Esophagus squamous epithelium (tissue), 5 donors: ENCODE measurements around the gene PYGM. TPM values are rescaled to one million over a fixed set of nuclear protein-coding genes. Genes with fewer than 3 reads are reported as not detected.
"Not testable (repeated sequence)": the region's sequence is repeated elsewhere in the genome, so short reads cannot be mapped to it uniquely, and the experiment has no call there.

Experiments
- DNase-seq: peaks from one replicate; lab custom pipeline; 2025; lab: John Stamatoyannopoulos, UW
- H3K27ac ChIP-seq, 4 donors: fragments of 200-600 bp; sonication (generic); one replicate each; pipeline ENCODE4 v1.5.1; 2016 to 2019; ENCODE audit warnings: mild to moderate bottlenecking in 1 of 4
- H3K27me3 ChIP-seq, 4 donors: fragments of 200-600 bp; sonication (generic); 1 replicate in 3 of 4; 2 replicates in 1 of 4; pipeline versions ENCODE4 v1.5.1 to v1.6.0; 2017 to 2021; ENCODE audit warnings: antibody characterized with exemption in 1 of 4
- H3K36me3 ChIP-seq, 3 donors: fragments of 200-600 bp; sonication (generic); one replicate each; pipeline ENCODE4 v1.5.1; 2016 to 2019
- H3K4me1 ChIP-seq, 3 donors: fragments of 200-600 bp; sonication (generic); one replicate each; pipeline ENCODE4 v1.5.1; 2017 to 2019
- H3K4me3 ChIP-seq, 4 donors: fragments of 200-600 bp; sonication (generic); 1 replicate in 3 of 4; 2 replicates in 1 of 4; pipeline ENCODE4 v1.5.1; 2016 to 2019; ENCODE audit warnings: mild to moderate bottlenecking in 2 of 4, moderate library complexity in 1 of 4
- H3K9me3 ChIP-seq, 3 donors: fragments of 200-600 bp; sonication (generic); one replicate each; pipeline ENCODE4 v1.5.1; 2016 to 2019
- CTCF ChIP-seq, 6 experiments: fragments of 450-650 bp in 4 of 6; fragments of 200-600 bp in 2 of 6; sonication (generic) in 2 of 6; IDR thresholded peaks; one replicate each; pipeline ENCODE4 v1.5.1; 2016 to 2019; ENCODE audit warnings: antibody characterized with exemption in 6 of 6, mild to moderate bottlenecking in 4 of 6, moderate library complexity in 4 of 6
- POLR2A ChIP-seq, 4 donors: fragments of 450-650 bp; IDR thresholded peaks; one replicate each; pipeline ENCODE4 v1.6.1; 2017; ENCODE audit warnings: antibody characterized with exemption in 4 of 4, mild to moderate bottlenecking in 4 of 4, moderate library complexity in 3 of 4
- WGBS, 2 donors: methylation state at CpG; one replicate each; pipeline ENCODE4 v1.1.5; 2018; 5-methylcytosine and 5-hydroxymethylcytosine counted together
- intact Hi-C: fragments of 100-400 bp; cut with DNase I; formaldehyde crosslinking; loops from one replicate; pipeline ENCODE4 v1.15.0; 2022
- total RNA-seq, 4 donors: library from RNA; depleted of rRNA; stranded (reverse); fragments of >200 nt; gene quantifications; one replicate each; pipeline ENCODE4 v1.1.0, GENCODE V29; 2016
- donor health status: DM: yes; HTN: yes; CAD: no.

Gene PYGM
- total RNA-seq, 4 donors from 2014 or later: 0.27 to 0.95 (median 0.39) TPM

GRCh38 chr11:64711138-64711955, 48.4 kb downstream of the PYGM start:
- no peak for DNase-seq
- Histone ChIP-seq H3K4me3 (no peak overlapping the region), H3K27ac (no peak overlapping the region), H3K27me3 (peaks cover 14 to 100% (median 29%) of the 10 kb centered on the region in 4 donors), H3K4me1 (peaks cover 4 to 28% (median 19%) of the 10 kb centered on the region in 3 donors), H3K36me3 (no peaks in the 10 kb centered on the region), H3K9me3 (no peaks in the 10 kb centered on the region)
- WGBS, 2 donors: 37 to 38% methylated on average over 22 to 27 of the region's 46 CpGs
- TF ChIP-seq POLR2A (IDR thresholded peaks at IDR 0.05) (no peak), CTCF (IDR thresholded peaks at IDR 0.05) (no peak)
- intact Hi-C loops: no loop called here

DNA sequence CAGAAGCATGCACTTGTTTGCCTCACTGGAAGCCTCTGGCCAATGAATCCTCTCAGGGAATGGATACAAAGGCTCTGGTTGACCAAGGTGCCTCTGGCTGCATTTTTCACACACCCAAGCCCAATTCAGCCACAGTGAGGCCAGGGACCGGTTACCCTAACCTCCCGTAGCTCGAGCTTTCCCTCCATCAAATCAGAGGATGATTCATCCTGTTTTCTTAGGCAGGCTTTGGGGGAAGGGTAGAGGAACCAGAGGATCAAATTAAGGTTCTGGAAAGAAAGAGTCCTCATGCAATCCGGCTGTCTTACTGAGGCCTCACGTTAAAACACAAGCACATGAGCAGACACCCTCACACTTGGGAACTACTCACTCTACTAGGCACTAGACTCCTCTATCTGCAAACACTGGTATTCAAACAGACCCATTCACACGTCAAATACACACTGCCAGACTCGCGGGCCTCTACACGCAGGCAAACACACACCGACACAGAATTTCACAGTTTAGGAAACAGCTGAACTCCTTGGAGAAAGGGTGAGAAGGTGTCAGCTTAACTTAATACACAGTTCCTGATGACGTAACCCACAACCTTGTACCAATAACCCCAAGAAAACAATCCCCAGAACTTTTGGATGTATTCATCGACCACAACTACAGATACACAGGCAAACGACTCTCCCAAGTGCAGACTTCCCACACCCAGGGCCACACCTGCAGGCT, 49.2 kb downstream of the PYGM start:
- 28 to 39% methylated on average over 13 of the region's 13 CpGs for WGBS, 2 donors
- no peaks in the 10 kb centered on the region for H3K9me3 ChIP-seq

DNA sequence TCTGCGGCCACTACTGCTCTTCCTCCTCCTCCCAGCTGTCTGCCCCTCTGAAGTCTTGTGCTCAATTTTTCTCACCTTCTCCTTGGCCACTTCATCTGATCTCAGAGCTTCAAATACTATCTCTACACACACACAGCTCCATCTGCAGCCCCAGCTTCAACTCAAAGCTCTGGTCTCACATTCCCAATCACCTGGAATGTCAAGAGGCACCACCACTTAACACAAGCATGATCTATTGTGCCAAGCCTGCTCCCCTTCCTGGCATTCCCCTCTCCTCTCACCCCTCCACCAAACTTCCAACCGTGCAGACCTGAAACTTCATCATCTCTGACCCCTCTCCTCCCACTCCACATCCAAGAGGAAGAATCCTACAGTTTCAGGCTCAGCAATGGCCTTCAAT, 54.3 kb downstream of the PYGM start:
- no peak for TF ChIP-seq POLR2A (IDR thresholded peaks at IDR 0.05)
- no peak overlapping the region for H3K4me3 ChIP-seq
- H3K4me1 ChIP-seq: no peaks in the 10 kb centered on the region
- DNase-seq: no peak
- H3K9me3 ChIP-seq: no peaks in the 10 kb centered on the region
- H3K27me3 ChIP-seq: peaks cover 0 to 85% (median 0%) of the 10 kb centered on the region in 4 donors
- H3K27ac ChIP-seq: no peak overlapping the region
- H3K36me3 ChIP-seq: no peaks in the 10 kb centered on the region
- WGBS, 2 donors: 37 to 51% methylated on average over 2 of the region's 2 CpGs
- intact Hi-C loops: no loop called here

More for the DNA sequence above, 49.2 kb downstream of the PYGM start:
- DNase-seq: no peak
- Histone ChIP-seq H3K27ac (no peak overlapping the region), H3K4me3 (no peak overlapping the region), H3K27me3 (peaks cover 14 to 95% (median 26%) of the 10 kb centered on the region in 4 donors), H3K36me3 (no peaks in the 10 kb centered on the region), H3K4me1 (peaks cover 4 to 28% (median 19%) of the 10 kb centered on the region in 3 donors)
- TF ChIP-seq CTCF (IDR thresholded peaks at IDR 0.05) (no peak), POLR2A (IDR thresholded peaks at IDR 0.05) (no peak)
- intact Hi-C loops: no loop called here

GRCh38 chr11:64703048-64703447, 56.7 kb downstream of the PYGM start:
- intact Hi-C loops: no loop called here
- H3K9me3 ChIP-seq: no peaks in the 10 kb centered on the region
- 83 to 84% methylated on average over 2 of the region's 2 CpGs for WGBS, 2 donors

GRCh38 chr11:64701956-64702355, 57.8 kb downstream of the PYGM start:
- H3K27ac ChIP-seq, H3K9me3 ChIP-seq, H3K4me1 ChIP-seq, DNase-seq, H3K4me3 ChIP-seq, intact Hi-C loops, H3K36me3 ChIP-seq: not testable (repeated sequence)
- no CpG with 5 or more reads among the region's 29 CpGs for WGBS, 2 donors
- H3K27me3 ChIP-seq: peaks cover 0 to 65% (median 0%) of the 10 kb centered on the region in 4 donors

More at GRCh38 chr11:64703048-64703447, 56.7 kb downstream of the PYGM start:
- peaks cover 0 to 68% (median 0%) of the 10 kb centered on the region in 4 donors for H3K27me3 ChIP-seq
- no peak overlapping the region for H3K27ac ChIP-seq
- DNase-seq: no peak
- no peaks in the 10 kb centered on the region for H3K36me3 ChIP-seq
- TF ChIP-seq CTCF (IDR thresholded peaks at IDR 0.05) (no peak), POLR2A (IDR thresholded peaks at IDR 0.05) (no peak)
- H3K4me3 ChIP-seq: no peak overlapping the region
- H3K4me1 ChIP-seq: no peaks in the 10 kb centered on the region

- no peak for DNase-seq
- TF ChIP-seq POLR2A (IDR thresholded peaks at IDR 0.05) (no peak), CTCF (IDR thresholded peaks at IDR 0.05) (no peak)
- Histone ChIP-seq H3K4me1 (no peaks in the 10 kb centered on the region), H3K27ac (no peak overlapping the region), H3K27me3 (peaks cover 0 to 68% (median 0%) of the 10 kb centered on the region in 4 donors), H3K4me3 (no peak overlapping the region), H3K9me3 (no peaks in the 10 kb centered on the region), H3K36me3 (no peaks in the 10 kb centered on the region)
- intact Hi-C loops: no loop called here
- WGBS, 2 donors: 80 to 88% methylated on average over 1 of the region's 1 CpG
These were observed 61.3 kb downstream of the PYGM start for GRCh38 chr11:64698427-64698826.
